GM19099 (cell line): ENCODE results near the gene PI4KA.

ENCODE experiments used
- POLR2A ChIP-seq: IDR thresholded peaks from 3 replicates; pipeline ENCODE4 v1.6.1; 2011; ENCODE audit warnings: low read depth; ENCODE audit not compliant: insufficient read length; ENCODE audit errors: extremely low read depth

PI4KA gene

DNA sequence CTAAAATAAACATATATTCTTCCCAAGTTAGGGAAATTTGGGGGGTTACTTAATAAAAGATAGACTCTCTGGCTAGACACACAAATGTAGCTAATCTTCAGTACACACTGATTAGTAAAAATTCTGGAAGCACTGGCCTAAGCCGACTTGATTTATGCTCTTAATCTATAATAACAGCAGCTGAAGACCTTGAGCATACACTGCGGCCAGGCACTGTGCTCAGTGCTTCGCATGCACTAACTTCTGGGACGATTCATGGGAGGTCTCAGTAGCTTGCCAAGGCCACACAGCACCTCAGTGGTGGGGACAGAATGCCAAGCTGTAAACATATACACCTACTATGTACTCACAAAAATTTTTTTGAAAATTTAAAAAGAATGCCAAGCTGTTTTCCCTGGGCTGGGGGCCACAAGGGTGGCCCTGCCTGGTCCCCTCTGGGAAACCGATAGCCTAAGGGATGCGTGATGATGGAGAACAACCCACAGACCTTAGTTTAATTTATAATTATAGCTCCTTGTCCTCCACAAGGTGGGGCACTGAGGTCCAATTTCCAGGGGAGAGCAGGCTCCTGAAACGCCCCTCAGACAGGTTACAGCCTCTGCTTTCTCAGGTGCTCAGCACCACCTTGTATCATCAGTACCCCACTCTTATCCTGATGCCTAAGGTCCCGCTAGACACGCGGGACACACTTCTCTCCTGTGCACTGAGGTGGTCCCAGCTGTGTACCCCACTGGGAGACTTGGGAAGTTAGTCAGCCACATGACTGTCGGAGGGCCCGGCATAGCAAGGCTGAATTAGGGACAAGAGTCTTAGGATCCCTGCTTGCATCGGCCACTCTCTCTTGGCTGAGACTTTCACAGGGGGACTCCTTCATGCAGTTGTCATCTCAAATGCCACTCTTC lies 64.6 kb downstream of the PI4KA start:
- TF ChIP-seq POLR2A = no peak

DNA sequence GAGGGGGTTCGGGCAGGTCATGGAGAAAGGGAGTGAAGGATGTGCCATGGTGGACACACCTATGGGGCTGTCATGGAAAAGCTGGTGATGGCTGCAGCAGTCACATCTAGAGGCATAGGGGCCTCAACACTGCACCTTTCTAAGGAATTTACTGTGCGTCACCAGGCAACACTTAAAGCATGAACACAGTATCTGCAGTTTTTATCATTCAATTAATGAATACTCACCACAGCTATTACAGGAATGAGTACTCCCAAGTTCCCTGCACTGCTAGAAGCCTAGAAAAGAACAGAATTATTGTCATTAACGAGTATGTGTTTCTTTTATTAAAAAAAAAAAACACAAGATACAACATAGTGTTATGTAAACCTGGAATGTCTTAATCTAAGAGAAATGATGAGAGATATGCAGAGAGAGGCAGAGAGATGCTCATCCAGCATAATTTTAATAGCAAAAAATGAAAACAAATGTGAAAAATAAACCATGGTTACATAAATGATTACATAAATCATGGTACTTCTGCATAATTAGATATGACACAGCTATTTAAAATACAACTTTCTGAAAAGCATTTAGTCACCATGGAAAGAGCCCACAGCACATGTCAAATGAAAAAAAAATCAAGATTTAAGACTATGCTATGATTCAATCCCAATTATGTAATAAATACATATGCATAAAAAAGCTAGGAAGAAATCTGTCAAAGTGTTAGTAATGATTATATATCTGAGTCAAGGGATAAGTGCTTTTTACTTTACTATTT lies 65.5 kb downstream of the PI4KA start:
- no peak for TF ChIP-seq POLR2A

DNA sequence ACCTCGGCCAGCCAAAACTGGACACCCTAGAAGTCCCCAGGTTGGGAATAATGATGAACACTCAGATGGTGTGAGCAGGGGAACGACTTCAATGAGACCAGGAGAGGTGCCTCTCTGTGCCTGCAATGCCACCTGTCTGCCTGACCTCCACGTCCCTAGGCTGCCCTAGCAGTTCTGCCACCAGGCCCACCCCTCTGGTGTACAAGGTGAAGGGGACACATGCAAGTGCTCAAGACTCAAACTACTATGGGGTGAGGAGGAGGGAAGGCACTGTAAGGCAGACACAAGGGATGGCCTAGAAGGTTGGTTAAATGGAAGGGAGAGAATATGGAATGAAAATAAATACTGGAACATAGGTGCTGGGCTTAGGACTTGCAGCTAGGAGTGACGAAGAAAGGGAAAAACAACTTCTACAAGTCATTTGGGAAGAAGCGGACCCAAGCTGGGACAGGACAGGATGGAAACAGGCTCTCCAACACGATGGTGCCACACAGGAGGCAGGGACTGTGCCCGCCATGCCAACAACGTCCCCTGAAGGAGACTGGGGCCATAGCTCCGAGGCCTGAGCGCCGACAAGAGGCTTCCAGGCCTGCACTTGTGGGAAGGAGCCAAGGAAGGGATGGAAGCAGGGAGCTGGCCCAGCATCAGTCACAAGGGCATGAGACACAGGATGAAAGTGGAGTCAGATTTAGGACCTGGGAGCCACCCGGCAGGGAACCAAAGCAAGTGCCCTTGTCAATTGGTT lies 66.2 kb downstream of the PI4KA start:
- TF ChIP-seq POLR2A = no peak

DNA sequence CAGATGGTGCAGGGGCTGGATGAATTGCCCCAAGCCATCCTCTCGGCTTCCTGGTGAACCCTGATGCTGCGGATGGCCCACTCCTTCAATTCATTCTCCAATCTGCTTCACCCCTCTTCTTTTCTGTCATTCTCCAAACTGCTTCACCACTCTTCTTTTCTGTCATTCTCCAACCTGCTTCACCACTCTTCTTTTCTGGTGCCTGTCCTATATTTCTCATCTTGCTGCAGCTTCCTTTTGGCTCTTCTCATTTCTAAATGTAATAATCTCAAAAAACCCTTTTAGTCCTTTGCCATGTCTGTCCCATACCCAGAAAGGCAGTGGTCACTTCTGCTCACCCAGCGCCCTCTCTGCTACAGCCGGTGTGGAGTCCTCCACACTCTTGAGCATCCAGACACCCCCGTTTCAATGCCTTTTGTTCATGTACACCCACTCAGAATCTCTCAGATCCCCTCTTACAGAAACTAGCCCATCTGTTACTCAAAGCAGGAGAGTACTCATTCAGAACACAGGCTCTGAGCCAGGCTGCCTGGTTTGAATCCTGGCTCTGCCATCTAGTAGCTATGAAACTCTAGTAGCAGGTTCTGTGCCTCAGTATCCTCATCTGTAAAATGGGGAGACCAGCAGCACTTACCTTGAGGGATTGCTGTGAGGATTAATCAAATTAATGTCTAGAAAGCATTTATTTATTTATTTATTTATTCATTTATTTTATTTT lies 69.8 kb downstream of the PI4KA start:
- no peak for TF ChIP-seq POLR2A

DNA sequence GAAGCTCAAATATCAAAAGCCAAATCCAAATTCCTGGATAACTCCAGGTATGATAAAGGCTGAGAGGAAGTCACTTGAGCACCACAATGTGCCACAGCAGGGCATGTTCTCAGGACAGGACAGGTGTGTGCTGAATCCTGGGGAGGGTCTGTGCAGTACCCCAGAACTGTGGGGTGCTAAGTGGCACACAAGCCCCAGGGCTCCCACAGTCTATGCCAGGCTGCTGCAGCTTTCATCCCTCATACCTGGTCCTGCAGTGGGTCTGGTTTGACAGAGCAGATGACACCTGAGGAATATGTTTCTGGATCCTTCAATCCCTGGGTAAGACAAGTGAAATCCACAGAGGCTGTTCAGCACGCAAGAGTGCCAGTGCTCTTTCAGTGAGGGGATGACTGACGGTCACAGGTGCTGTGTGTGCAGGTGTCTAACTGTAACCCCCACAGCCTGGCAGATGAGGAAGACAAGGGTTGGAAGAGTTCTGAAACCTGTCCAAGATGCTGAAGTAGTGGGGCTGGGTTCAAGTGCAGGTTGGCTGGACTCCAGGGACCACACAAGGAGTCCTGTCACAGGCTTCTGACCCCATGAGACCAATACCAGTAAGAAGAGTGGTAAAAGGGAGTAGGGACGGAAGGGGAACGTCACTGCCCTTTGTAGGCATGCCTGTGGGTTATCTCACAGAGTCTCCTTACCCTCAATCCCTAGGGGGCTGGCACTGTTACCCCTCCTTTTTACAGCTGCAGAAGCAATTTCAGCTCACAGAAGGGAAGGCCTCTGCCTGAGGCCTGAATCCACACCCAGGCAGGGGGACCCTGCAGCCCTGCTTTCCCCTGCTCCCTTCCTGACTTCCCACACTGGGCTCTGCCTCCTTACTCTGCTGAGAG lies 70.6 kb downstream of the PI4KA start:
- no peak for TF ChIP-seq POLR2A

DNA sequence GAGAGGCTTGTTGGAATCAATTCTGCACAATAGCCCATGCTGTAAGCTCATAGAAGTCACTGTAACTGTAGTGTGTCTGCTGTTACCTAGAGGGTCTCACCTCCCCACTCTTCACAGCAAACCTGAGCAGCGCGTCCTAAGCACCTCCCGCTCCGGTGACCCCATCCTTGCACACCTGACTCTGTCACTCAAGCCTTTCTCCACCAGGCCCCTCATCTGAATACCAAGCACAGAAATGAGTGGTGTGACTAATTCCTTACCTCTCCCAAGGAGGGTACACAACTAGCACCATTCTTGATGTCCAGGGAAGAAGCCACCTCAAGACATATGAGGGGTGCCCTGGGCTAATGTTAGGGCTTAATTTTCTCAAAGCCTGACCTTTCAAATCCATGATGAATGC lies 71.4 kb downstream of the PI4KA start:
- TF ChIP-seq POLR2A = no peak

DNA sequence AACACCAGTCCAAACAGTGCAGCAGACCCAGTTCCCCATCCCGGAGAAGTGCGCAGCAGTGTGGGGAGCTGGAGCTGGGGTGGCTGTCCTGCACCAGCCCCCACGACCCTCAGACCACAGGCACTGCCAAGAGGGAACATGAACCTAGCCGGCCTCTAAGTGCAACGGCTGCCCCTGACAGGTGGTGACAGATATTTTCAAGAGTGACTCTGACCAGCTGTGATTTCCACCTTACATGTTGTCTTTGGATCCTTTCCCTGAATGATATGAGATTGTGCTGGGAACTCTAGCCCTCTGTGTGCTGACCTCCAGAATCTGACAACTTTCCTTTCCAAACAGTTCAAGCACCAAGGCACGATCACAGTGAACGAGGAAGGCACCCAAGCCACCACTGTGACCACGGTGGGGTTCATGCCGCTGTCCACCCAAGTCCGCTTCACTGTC lies 72.1 kb downstream of the PI4KA start:
- TF ChIP-seq POLR2A = no peak

DNA sequence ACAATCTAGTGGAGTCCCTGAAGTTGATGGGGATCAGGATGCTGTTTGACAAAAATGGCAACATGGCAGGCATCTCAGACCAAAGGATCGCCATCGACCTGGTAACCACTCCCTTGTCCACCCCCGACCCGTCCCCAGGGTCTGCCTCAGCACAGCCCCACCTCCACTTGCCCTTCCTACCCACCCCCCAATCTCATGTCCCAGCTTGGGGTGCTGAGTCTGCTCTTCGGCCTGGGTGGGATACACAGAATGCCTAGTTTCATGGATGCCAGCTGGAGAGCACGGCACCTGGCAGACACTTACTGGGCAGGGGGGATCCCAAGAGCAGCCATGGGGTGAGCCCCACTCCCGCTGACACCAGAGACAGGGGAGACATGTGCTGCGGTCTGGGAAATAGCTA lies 72.6 kb downstream of the PI4KA start:
- TF ChIP-seq POLR2A = no peak

DNA sequence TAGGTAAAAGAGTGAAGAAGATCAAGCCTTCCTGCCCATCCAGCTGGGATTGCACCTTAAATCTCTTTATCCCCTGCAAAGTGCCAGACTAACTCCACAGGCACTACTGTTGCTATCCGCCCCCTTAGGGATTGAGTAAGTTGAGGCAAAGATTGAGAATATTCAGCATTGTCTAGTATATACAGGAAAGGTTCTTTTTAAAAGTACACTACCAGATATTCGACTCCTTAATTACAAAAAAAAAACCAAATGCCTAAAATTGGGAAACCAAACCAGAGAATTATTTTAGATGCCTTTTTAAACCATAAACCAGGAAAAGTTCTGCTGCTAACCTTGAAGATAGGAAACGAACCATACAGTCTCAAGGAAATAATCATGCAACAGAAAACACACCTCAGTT lies 73.2 kb downstream of the PI4KA start:
- TF ChIP-seq POLR2A = no peak

DNA sequence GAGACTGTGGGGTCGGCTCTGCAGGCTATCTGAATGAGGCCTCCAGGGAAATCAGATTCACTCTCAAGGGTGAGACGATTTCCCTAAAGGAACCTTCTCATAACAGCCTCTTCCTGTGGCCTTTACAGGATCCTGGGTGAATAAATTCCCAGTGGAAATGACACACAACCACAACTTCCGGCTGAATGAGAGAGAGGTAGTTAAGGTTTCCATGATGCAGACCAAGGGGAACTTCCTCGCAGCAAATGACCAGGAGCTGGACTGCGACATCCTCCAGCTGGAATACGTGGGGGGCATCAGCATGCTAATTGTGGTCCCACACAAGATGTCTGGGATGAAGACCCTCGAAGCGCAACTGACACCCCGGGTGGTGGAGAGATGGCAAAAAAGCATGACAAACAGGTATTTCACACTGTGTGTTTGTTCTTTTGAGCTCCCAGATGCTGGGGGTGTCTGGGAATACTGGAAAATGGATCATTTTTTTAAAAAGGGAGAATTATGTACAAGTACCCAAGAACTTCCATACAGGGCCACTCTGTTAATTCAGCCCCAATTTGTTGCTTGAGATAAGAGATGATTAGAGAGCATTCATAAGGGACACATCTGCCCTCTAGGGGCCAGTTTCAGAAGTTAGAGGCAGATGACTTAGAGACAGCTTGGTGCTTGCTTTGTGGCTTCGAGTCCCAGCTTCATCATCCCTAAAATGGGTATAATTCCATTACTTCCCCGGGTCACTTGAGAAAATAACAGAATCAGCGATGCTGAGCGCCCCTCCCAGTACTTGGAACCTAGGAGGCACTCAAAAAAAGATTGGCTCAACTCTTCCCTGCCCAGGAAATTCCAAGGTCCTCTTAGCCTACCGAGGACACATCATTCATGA lies 74.5 kb downstream of the PI4KA start:
- TF ChIP-seq POLR2A = no peak

DNA sequence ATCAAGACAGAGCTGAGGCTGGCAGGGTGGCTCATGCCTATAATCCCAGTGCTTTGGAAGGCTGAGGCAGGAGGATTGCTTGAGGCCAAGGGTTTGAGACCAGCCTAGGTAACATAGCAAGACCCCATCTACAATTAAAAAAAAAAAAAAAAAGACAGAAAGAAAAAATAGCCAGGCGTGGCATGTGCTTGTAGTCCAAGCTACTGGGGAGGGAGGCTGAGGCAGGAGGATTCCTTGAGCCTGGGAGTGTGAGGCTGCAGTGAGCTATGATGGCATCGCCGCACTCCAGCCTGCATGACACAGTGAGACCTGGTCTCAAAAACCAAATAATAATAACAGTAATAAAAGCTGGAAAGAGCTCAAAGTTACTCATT lies 75.3 kb downstream of the PI4KA start:
- no peak for TF ChIP-seq POLR2A

DNA sequence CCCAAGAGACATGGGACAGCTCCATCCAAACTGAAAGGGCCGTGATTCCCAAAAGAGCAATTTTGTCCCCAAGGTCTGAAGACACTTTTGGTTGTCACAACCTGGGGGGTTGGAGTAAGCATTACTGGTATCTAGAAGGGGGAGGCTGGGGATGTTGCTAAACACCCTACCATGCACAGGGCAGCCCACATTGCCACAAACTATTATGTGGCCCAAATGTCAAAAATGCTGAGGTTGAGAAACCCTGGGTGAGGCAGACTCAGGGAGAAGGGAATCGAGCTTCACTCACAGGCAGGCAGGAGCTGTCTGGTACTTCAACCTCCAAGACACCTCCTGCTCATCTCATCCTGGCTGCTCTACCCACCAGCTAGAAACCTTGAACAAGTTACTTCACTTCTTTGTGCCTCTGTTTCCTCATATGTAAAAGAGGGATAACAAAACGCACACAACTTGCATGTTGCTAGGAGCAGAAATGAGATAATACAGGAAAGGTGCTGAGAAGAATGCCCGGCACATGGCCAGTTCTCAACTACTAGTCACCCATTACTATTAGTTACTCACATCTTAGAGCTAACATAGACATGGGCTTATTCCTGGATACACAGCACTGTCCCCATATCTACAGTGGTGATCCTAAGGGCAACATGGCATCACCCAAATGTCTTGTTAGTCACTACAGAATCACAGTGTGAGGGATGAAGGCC lies 75.9 kb downstream of the PI4KA start:
- TF ChIP-seq POLR2A = no peak
